ENCODE data around the gene SPECC1. TPM values are rescaled to one million over a fixed set of nuclear protein-coding genes. Genes with fewer than 3 reads are reported as not detected.

SPECC1 gene
- total and polyA plus RNA-seq, 2 donors (not counting 3 experiments of a cell fraction or from before 2014, with no cell fraction given): 5.3 to 20.4 TPM

GRCh38 chr17:20306924-20307323, 297.8 kb downstream of the SPECC1 start:
- ChIA-PET POLR2A (no interaction called here), CTCF (no interaction called here)
- no peak overlapping the region for H3K4me2 ChIP-seq (ENCODE audit: insufficient read depth, low read length)
- FAIRE-seq (no peak), DNase-seq (ENCODE audit: low read depth, low spot score) (no peak)
- no peaks in the 10 kb centered on the region for H3K9me1 ChIP-seq (replicated peaks; ENCODE audit: control insufficient read depth, extremely low read depth, insufficient read depth, low read length)
- intact Hi-C loops (cut with micrococcal nuclease) (no loop called here), dilution Hi-C loops (cut with MboI; ENCODE audit: extremely low pct_ligation_motif_present, low sequenced_read_pairs) (no loop called here)
- no peak overlapping the region for H3K4me3 ChIP-seq (replicated peaks in 1 of 3; ENCODE audit: insufficient read depth in 1 of 3, low read depth in 1 of 3, low read length in 3 of 3)
- H3K9me3 ChIP-seq (replicated peaks; ENCODE audit: control insufficient read depth, insufficient read depth, low read length): no peaks in the 10 kb centered on the region
- BruUV-seq (replicated peaks): no TSS peak
- no peaks in the 10 kb centered on the region for H3K4me1 ChIP-seq (ENCODE audit: control insufficient read depth, extremely low read depth, insufficient read depth, low read length)
- H3K27me3 ChIP-seq (ENCODE audit: control insufficient read depth in 2 of 2, insufficient read depth in 2 of 2, low read length in 2 of 2): no peaks in the 10 kb centered on the region
- no peak overlapping the region for H3K9ac ChIP-seq (replicated peaks; ENCODE audit: extremely low read depth, insufficient read depth, low read length)
- TF ChIP-seq MYC (IDR thresholded peaks at IDR 0.05; ENCODE audit: low read depth, low read length) (no peak), CTCF (IDR thresholded peaks at IDR 0.05; ENCODE audit: extremely low read depth in 1 of 2, insufficient read depth in 1 of 2, low read depth in 1 of 2, low read length in 2 of 2) (no peak), FOS (IDR thresholded peaks at IDR 0.05; ENCODE audit: borderline replicate concordance, insufficient read depth, low read length) (no peak), GATA2 (IDR thresholded peaks at IDR 0.05; ENCODE audit: insufficient read depth, insufficient read length, low read depth, low read length) (no peak), MAX (IDR thresholded peaks at IDR 0.05; ENCODE audit: insufficient read depth, insufficient read length) (no peak), JUN (IDR thresholded peaks at IDR 0.05; ENCODE audit: borderline replicate concordance, insufficient read depth, insufficient read length, low read depth) (no peak), POLR2AphosphoS5 (IDR thresholded peaks at IDR 0.05; ENCODE audit: insufficient read depth, low read depth, low read length) (no peak), POLR2A (IDR thresholded peaks at IDR 0.05; ENCODE audit: low read depth, low read length) (no peak), EZH2 (IDR thresholded peaks at IDR 0.05; ENCODE audit: borderline replicate concordance, low read depth, low read length, severe bottlenecking) (no peak)
- no peak overlapping the region for H3K27ac ChIP-seq (ENCODE audit: insufficient read depth, low read depth, low read length)
- no peaks in the 10 kb centered on the region for H4K20me1 ChIP-seq (replicated peaks; ENCODE audit: control insufficient read depth, extremely low read depth, insufficient read depth, low read length)
- no peaks in the 10 kb centered on the region for H3K79me2 ChIP-seq (ENCODE audit: control insufficient read depth, insufficient read depth, low read length)
- no peaks in the 10 kb centered on the region for H3K36me3 ChIP-seq (ENCODE audit: control insufficient read depth in 2 of 2, extremely low read depth in 1 of 2, insufficient read depth in 2 of 2, low read length in 2 of 2)
- H2AFZ ChIP-seq (ENCODE audit: low read depth, low read length): no peak overlapping the region
